NCI-H128 (cell line): Measurements from ENCODE around the gene NFKB1.

Source experiments
- DNase-seq: peaks from one replicate; lab custom pipeline; 2025; ENCODE audit not compliant: unreplicated experiment; lab: John Stamatoyannopoulos, UW

NFKB1 gene

GRCh38 chr4:102493794-102494193, 7.4 kb upstream of the NFKB1 start:
- DNase-seq: no peak

- DNase-seq: no peak
Observed at GRCh38 chr4:102494603-102495002, 6.6 kb upstream of the NFKB1 start.

GRCh38 chr4:102497986-102498385, 3.2 kb upstream of the NFKB1 start:
- no peak for DNase-seq

GRCh38 chr4:102500352-102500695, 835 bp upstream of the NFKB1 start:
- no peak for DNase-seq

- no peak for DNase-seq
Observed at GRCh38 chr4:102501447-102501696, 213 bp downstream of the NFKB1 start.

- DNase-seq: no peak
Observed at GRCh38 chr4:102502543-102502818, 1.3 kb downstream of the NFKB1 start.

GRCh38 chr4:102503301-102503746, 2.2 kb downstream of the NFKB1 start:
- DNase-seq: peak; percentile 3

- no peak for DNase-seq
Observed at GRCh38 chr4:102503831-102504786, 3.0 kb downstream of the NFKB1 start.

GRCh38 chr4:102504941-102505340, 3.8 kb downstream of the NFKB1 start:
- DNase-seq: no peak

GRCh38 chr4:102505708-102506107, 4.5 kb downstream of the NFKB1 start:
- DNase-seq: no peak

- DNase-seq: no peak
Observed at GRCh38 chr4:102506523-102506922, 5.4 kb downstream of the NFKB1 start.

- DNase-seq: no peak
Observed at GRCh38 chr4:102511830-102512605, 10.9 kb downstream of the NFKB1 start.

GRCh38 chr4:102514298-102514964, 13.3 kb downstream of the NFKB1 start:
- DNase-seq: no peak

GRCh38 chr4:102517753-102518152, 16.6 kb downstream of the NFKB1 start:
- DNase-seq: no peak

GRCh38 chr4:102518703-102519131, 17.6 kb downstream of the NFKB1 start:
- no peak for DNase-seq

GRCh38 chr4:102519925-102520324, 18.8 kb downstream of the NFKB1 start:
- no peak for DNase-seq

GRCh38 chr4:102521570-102521969, 20.4 kb downstream of the NFKB1 start:
- DNase-seq: no peak

GRCh38 chr4:102522031-102522440, 20.9 kb downstream of the NFKB1 start:
- DNase-seq: no peak

- no peak for DNase-seq
Observed at GRCh38 chr4:102524691-102525090, 23.5 kb downstream of the NFKB1 start.

GRCh38 chr4:102525097-102525496, 23.9 kb downstream of the NFKB1 start:
- no peak for DNase-seq

- DNase-seq: no peak
Observed at GRCh38 chr4:102525504-102525903, 24.3 kb downstream of the NFKB1 start.

GRCh38 chr4:102526532-102526931, 25.4 kb downstream of the NFKB1 start:
- DNase-seq: no peak
